ENCODE data around the gene ABR.
"Not testable (repeated sequence)": the region's sequence is repeated elsewhere in the genome, so short reads cannot be mapped to it uniquely, and the experiment has no call there.

The ABR gene

GRCh38 chr17:1154704-1155103 is 25.1 kb downstream of the ABR start:
- no peak for DNase-seq (ENCODE audit: low read depth, low spot score)

GRCh38 chr17:1153795-1154546 is 25.8 kb downstream of the ABR start:
- no peak for DNase-seq (ENCODE audit: low read depth, low spot score)
- no peak overlapping the region for H3K27ac ChIP-seq

More at GRCh38 chr17:1154704-1155103, 25.1 kb downstream of the ABR start:
- H3K27ac ChIP-seq, result no peak overlapping the region

- H3K27ac ChIP-seq; DNase-seq (ENCODE audit: low read depth, low spot score): not testable (repeated sequence)
Observed at GRCh38 chr17:1152582-1152981, 27.2 kb downstream of the ABR start.

- DNase-seq (ENCODE audit: low read depth, low spot score), result no peak
- no peak overlapping the region for H3K27ac ChIP-seq
Observed at GRCh38 chr17:1150863-1151600, 28.7 kb downstream of the ABR start.

GRCh38 chr17:1149869-1150268 is 29.9 kb downstream of the ABR start:
- H3K27ac ChIP-seq, result no peak overlapping the region
- DNase-seq (ENCODE audit: low read depth, low spot score), result no peak

- peak; percentile 18 for DNase-seq (ENCODE audit: low read depth, low spot score)
- no peak overlapping the region for H3K27ac ChIP-seq
Observed at GRCh38 chr17:1147664-1148063, 32.1 kb downstream of the ABR start.

GRCh38 chr17:1146561-1147265 is 33.1 kb downstream of the ABR start:
- H3K27ac ChIP-seq, result no peak overlapping the region
- DNase-seq (ENCODE audit: low read depth, low spot score), result no peak

GRCh38 chr17:1145311-1145986 is 34.3 kb downstream of the ABR start:
- no peak for DNase-seq (ENCODE audit: low read depth, low spot score)
- H3K27ac ChIP-seq, result no peak overlapping the region

- no peak overlapping the region for H3K27ac ChIP-seq
- no peak for DNase-seq (ENCODE audit: low read depth, low spot score)
Observed at GRCh38 chr17:1144162-1144561, 35.6 kb downstream of the ABR start.

- no peak for DNase-seq (ENCODE audit: low read depth, low spot score)
- H3K27ac ChIP-seq, result no peak overlapping the region
Observed at GRCh38 chr17:1143573-1143972, 36.2 kb downstream of the ABR start.

GRCh38 chr17:1142561-1142971 is 37.2 kb downstream of the ABR start:
- no peak overlapping the region for H3K27ac ChIP-seq
- DNase-seq (ENCODE audit: low read depth, low spot score), result no peak

GRCh38 chr17:1137465-1137894 is 42.3 kb downstream of the ABR start:
- peak; percentile 34 for DNase-seq (ENCODE audit: low read depth, low spot score)
- H3K27ac ChIP-seq, result no peak overlapping the region

- no peak overlapping the region for H3K27ac ChIP-seq
- no peak for DNase-seq (ENCODE audit: low read depth, low spot score)
Observed at GRCh38 chr17:1136748-1137147, 43.0 kb downstream of the ABR start.

- no peak overlapping the region for H3K27ac ChIP-seq
- no peak for DNase-seq (ENCODE audit: low read depth, low spot score)
Observed at GRCh38 chr17:1134634-1135324, 45.0 kb downstream of the ABR start.

- no peak overlapping the region for H3K27ac ChIP-seq
- no peak for DNase-seq (ENCODE audit: low read depth, low spot score)
Observed at GRCh38 chr17:1130191-1130590, 49.6 kb downstream of the ABR start.

- not testable (repeated sequence) for DNase-seq (ENCODE audit: low read depth, low spot score); H3K27ac ChIP-seq
Observed at GRCh38 chr17:1128463-1128862, 51.3 kb downstream of the ABR start.

- no peak for DNase-seq (ENCODE audit: low read depth, low spot score)
Observed at GRCh38 chr17:1126801-1127550, 52.8 kb downstream of the ABR start.

GRCh38 chr17:1126250-1126797 is 53.5 kb downstream of the ABR start:
- DNase-seq (ENCODE audit: low read depth, low spot score), result no peak
- no peak overlapping the region for H3K27ac ChIP-seq

More at GRCh38 chr17:1126801-1127550, 52.8 kb downstream of the ABR start:
- no peak overlapping the region for H3K27ac ChIP-seq

- no peak for DNase-seq (ENCODE audit: low read depth, low spot score)
- H3K27ac ChIP-seq, result no peak overlapping the region
Observed at GRCh38 chr17:1125788-1126145, 54.0 kb downstream of the ABR start.
